Mucosa of descending colon (tissue), 3 donors: ENCODE measurements around the gene ERCC4. TPM values are rescaled to one million over a fixed set of nuclear protein-coding genes. Genes with fewer than 3 reads are reported as not detected.
"Not testable (repeated sequence)": the region's sequence is repeated elsewhere in the genome, so short reads cannot be mapped to it uniquely, and the experiment has no call there.

Source experiments
- ATAC-seq: fragments of 200-7000 bp; cut with Tn5 transposase; one replicate; pipeline ENCODE4 v1.9.1; 2020; ENCODE audit warnings: mild to moderate bottlenecking, moderate library complexity
- DNase-seq, 3 donors: peaks; one replicate each; pipeline ENCODE4 v3.0.0-alpha.2; 2020
- H3K36me3 ChIP-seq: fragments of 200-600 bp; one replicate; pipeline ENCODE4 v1.8.0; 2021; ENCODE audit warnings: low read depth, mild to moderate bottlenecking
- H3K4me1 ChIP-seq: fragments of 200-600 bp; one replicate; pipeline ENCODE4 v1.8.0; 2021; ENCODE audit warnings: low read depth, mild to moderate bottlenecking
- H3K4me3 ChIP-seq: fragments of 200-600 bp; one replicate; pipeline ENCODE4 v1.8.0; 2021; ENCODE audit warnings: mild to moderate bottlenecking
- H3K9me3 ChIP-seq: fragments of 200-600 bp; one replicate; pipeline ENCODE4 v1.8.0; 2021; ENCODE audit warnings: mild to moderate bottlenecking
- CTCF ChIP-seq: fragments of 200-600 bp; IDR thresholded peaks from one replicate; pipeline ENCODE4 v1.8.0; 2022; ENCODE audit warnings: antibody characterized with exemption, mild to moderate bottlenecking
- intact Hi-C, 2 donors: fragments of 100-400 bp; cut with DNase I in 1 of 2; cut with micrococcal nuclease in 1 of 2; formaldehyde crosslinking; loops; one replicate each; pipeline versions ENCODE4 v1.11.0 to v1.11.1; 2022; cut with DNase I, micrococcal nuclease
- total RNA-seq, 3 donors: library from RNA; stranded (reverse); fragmentation: NEBNext Ultra II Directional in 2 of 3; extraction: Animal tissue kit (Norgen Biotek cat#: 25700) in 2 of 3; gene quantifications; one replicate each; pipeline versions ENCODE4 v1.2.1 to v1.2.4, GENCODE V29; 2021 to 2023
- donor health status: DM: no; HTN: no; CAD: no; lungs with moderate emphysema.
- donor health status: DM: no; HTN: no; CAD: no.
- donor health status: DM: no; HTN: yes; CAD: no.

The ERCC4 gene
- total RNA-seq, 3 donors from 2014 or later = 5.9 to 8.7 (median 7.1) TPM

DNA sequence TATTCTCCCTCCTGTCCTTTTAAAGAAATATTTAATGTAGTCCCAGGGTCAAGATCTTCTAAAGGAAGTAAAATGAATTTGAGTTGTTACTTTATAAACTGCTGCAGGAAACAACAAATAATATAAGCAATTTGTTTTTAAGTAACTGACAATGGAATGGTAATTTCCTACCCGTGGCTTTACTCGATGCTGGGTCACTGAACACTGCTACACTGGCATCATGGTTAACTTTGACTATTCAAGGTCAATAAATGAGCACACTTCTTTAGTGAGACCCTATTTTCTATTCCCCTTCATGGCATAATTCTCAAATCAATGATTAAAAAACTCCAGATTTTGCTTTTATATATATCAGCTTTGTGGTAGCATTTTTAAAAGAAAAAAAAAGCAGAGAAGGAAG is 22.1 kb upstream of the ERCC4 start:
- intact Hi-C loops = no loop called here
- Histone ChIP-seq H3K4me3 (no peak overlapping the region), H3K9me3 (peaks cover 2% of the 10 kb centered on the region), H3K36me3 (no peaks in the 10 kb centered on the region), H3K4me1 (no peaks in the 10 kb centered on the region)
- TF ChIP-seq CTCF = no peak
- DNase-seq (no peak), ATAC-seq (no peak)

- no peak for TF ChIP-seq CTCF
- intact Hi-C loops = no loop called here
- Histone ChIP-seq H3K4me3 (no peak overlapping the region), H3K36me3 (no peaks in the 10 kb centered on the region), H3K9me3 (peaks cover 2% of the 10 kb centered on the region), H3K4me1 (no peaks in the 10 kb centered on the region)
- ATAC-seq = no peak
- DNase-seq = no peak
Measured at GRCh38 chr16:13898233-13898632, 21.7 kb upstream of the ERCC4 start.

DNA sequence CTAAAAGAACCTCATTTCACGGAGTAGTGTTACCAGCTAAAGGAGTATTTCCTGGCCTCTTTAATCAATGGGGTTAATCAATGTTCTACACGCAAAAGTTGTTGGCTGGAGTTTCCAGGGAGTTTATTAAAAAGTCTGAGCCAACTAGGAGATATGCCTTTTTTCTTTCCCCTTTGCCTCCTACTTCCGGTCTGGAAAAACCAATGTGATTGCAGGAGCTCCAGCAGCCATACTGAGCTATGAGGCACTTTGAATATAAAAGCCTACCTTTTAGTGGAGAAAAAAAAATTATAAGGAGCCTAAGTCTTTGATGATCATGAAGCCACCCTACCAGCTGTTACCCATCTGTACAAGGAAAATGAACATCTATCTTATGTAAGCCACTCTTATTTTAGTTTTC is 17.9 kb upstream of the ERCC4 start:
- intact Hi-C loops = no loop called here
- H3K9me3 ChIP-seq = no peaks in the 10 kb centered on the region
- no peaks in the 10 kb centered on the region for H3K36me3 ChIP-seq
- H3K4me1 ChIP-seq = no peaks in the 10 kb centered on the region
- ATAC-seq (no peak), DNase-seq (no peak)
- no peak for TF ChIP-seq CTCF
- no peak overlapping the region for H3K4me3 ChIP-seq

- Histone ChIP-seq H3K36me3 (no peaks in the 10 kb centered on the region), H3K9me3 (no peaks in the 10 kb centered on the region), H3K4me1 (no peaks in the 10 kb centered on the region), H3K4me3 (no peak overlapping the region)
- no peak for DNase-seq
- no peak for ATAC-seq
- intact Hi-C loops = no loop called here
- no peak for TF ChIP-seq CTCF
Measured at GRCh38 chr16:13902677-13903076, 17.3 kb upstream of the ERCC4 start.

DNA sequence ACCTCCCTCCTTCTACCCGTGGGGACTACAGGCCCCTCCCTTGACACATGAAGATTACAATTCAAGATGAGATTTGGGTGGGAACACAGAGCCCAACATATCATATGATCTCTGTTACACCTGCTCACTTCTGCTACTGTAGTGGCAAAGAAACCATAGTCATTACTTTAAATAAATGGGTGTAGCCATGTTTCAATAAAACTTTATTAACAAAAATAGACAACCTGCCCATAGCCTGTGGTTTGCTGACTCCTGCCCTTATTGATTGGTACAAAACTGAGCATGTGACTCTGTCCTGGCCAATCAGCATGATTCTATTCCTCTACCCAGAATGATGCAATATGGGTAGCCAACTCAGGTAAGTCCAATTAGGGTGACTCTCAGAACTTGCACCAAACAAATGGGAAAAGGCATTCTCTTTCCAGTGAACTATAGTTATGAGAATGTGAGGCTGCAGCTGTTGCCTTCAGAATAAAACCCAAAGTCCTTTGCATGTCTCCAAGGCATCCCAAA is 15.7 kb upstream of the ERCC4 start:
- no peaks in the 10 kb centered on the region for H3K9me3 ChIP-seq
- no peaks in the 10 kb centered on the region for H3K36me3 ChIP-seq
- ATAC-seq = no peak
- no peak for DNase-seq
- no peaks in the 10 kb centered on the region for H3K4me1 ChIP-seq
- no peak for TF ChIP-seq CTCF
- intact Hi-C loops = no loop called here
- H3K4me3 ChIP-seq = no peak overlapping the region

GRCh38 chr16:13904822-13905221 is 15.1 kb upstream of the ERCC4 start:
- ATAC-seq, intact Hi-C loops, H3K9me3 ChIP-seq, H3K36me3 ChIP-seq, H3K4me1 ChIP-seq, H3K4me3 ChIP-seq: not testable (repeated sequence)
- DNase-seq = peak in 2 of 3 donors; percentile 49 to 58
